GM19468 (cell line): Measurements from ENCODE around the gene TNFRSF11A.

Experiments
- ATAC-seq: cut with Tn5 transposase; IDR thresholded peaks from one replicate; pipeline ENCODE4 v1.9.1; 2021; ENCODE audit warnings: mild to moderate bottlenecking, moderate library complexity, moderate number of reproducible peaks; ENCODE audit not compliant: unreplicated experiment; ENCODE audit errors: extremely low read depth

Gene TNFRSF11A

DNA sequence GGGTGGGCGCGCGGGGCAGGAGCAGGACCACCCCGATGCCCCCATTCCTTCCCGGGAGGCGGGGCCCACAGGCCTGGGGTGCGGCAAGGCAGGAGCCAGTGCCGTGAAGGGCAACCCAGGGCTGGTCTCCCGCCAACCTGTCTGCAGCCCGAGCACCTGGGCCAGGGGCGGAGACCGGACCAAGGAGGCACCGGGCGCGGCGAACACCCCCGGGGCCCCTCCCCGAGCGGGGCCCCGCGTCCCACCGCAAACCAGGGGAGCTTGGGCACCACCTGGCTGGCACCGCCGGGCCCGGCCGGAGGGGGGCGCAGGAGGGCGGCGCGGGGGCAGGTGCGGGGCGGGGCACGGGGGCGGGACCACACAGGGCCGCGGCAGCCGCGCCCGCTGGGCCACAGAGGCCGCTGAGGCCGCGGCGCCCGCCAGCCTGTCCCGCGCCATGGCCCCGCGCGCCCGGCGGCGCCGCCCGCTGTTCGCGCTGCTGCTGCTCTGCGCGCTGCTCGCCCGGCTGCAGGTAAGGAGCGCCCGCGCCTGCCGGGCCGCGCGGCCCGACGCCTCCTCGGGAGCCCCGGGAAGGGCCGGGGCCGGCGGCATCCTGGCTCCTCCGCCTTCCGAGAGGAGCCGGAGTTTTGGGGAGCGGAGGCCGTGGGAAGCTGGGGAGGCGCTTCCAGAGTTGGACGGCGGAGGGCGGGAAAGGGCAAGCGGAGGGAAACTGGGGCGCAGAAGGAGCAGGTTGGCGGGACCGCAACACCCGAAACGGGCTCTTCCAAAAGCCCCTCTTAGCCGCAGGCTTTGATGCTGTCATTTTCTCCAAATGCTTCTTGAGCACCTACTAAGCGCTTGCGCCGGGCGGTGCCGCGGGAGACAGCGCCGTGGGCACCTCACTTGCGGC, at the start of gene TNFRSF11A:
Gene TNFRSF11A (plus strand): TSS at position 394 of the 889 bp plus-strand sequence. CDS start 43 bp downstream, at position 437.
- peak; percentile 33 for ATAC-seq

GRCh38 chr18:62277045-62277444, 48.1 kb upstream of the TNFRSF11A start:
- no peak for ATAC-seq

GRCh38 chr18:62279561-62279960, 45.5 kb upstream of the TNFRSF11A start:
- ATAC-seq = no peak

DNA sequence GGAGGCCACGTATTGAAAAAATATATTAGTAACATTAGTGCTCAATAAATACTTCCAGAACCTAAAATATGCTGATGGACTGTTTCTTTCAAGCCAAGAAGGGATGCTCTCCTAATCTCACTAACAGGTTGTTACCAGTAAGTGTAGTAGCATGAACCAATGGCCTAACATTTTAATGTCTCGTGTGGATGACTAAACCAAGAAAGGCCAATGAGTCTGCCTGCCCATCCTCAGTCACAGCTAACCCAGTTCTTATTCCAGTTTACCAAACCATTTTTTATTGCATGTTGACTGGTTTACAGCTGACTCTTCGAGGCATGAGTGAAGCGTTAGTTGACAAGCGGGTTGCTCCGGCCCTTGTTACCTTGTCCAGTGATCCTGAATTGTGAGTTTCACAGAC, 45.1 kb upstream of the TNFRSF11A start:
- no peak for ATAC-seq

- ATAC-seq = no peak
Measured at GRCh38 chr18:62280786-62281185, 44.3 kb upstream of the TNFRSF11A start.

- no peak for ATAC-seq
Measured at GRCh38 chr18:62281684-62282083, 43.4 kb upstream of the TNFRSF11A start.

DNA sequence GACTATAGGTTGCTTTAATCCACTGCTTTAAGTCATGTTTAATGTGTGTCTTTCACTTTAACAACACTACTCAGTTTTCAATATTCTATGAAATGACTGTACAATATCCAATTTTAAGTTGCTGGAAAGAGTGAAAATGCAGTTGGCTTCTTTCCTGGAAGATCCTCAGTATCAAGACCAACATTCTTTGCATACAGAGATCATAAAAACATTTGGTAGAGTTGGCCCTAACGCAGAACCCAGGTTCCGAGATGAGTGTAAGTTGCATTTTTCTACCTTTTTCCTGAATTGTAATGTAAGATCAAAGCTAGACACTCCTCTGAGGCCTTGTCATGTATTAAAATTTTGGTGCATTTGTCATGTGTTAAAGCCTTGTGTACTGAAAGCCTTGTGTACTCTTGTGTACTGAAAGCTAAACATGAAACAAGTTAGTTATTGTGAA, 42.9 kb upstream of the TNFRSF11A start:
- no peak for ATAC-seq

- ATAC-seq = no peak
Measured at GRCh38 chr18:62284637-62285036, 40.5 kb upstream of the TNFRSF11A start.

DNA sequence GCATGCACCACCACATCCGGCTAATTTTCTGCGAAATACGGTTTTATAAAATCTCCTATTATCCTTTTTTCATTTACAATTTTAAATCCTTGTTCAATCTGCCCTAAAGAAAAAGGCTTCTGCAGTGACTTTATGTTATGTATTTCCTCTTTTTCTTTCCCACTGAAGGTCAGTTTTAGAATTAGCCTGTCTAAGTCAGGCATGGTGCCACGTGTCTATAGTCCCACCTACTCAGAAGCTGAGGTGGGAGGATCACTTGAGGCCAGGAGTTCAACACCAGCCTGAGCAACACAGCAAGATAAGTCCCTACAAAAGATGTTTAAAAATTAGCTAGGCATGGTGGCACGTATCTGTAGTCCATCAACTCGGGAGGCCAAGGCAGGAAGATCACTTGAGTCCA, 39.8 kb upstream of the TNFRSF11A start:
- ATAC-seq = no peak

DNA sequence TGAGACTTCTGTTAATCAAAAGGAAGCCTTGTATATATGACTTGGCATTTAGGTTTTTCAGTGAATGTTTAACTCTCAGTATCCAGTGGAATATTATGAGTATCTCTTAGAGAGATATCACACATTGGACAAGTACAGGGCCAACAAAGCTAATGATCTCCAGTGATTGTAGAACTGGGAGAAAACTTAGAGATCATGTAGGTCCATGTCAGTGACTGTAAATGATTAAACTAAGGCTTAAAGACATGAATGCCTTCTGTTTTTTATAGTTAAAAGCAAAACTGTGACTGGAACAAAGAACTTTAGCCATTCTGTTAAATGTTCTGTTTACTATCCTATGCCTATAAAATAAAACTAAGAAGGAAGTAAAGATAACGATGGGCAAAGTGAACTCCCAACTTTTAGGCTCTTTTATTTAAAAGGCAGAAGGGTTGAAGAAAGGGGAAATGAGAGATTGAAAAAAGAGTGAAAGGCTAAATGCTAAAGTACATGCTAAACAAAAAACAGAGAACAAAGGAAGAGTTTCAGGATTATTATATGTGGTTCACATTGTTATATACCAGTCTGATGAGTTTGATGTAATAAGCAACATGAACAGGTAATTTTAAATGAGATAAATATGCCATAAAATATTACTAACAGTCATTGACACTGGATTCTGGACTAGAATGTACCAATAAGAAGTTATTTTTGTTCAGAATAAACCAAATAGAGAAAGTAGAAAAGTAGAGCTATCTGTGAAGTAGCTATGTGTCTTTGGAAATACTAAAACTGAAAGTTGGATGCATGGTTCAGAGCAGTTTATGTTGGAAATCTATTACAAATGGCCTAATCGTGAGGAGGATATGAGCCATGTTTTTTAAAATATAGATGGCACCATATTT, 37.1 kb upstream of the TNFRSF11A start:
- ATAC-seq = no peak

GRCh38 chr18:62288665-62289008, 36.5 kb upstream of the TNFRSF11A start:
- ATAC-seq = peak; percentile 34

GRCh38 chr18:62289047-62289446, 36.1 kb upstream of the TNFRSF11A start:
- ATAC-seq = no peak

GRCh38 chr18:62294073-62294472, 31.0 kb upstream of the TNFRSF11A start:
- no peak for ATAC-seq

- ATAC-seq = no peak
Measured at GRCh38 chr18:62300359-62300963, 24.6 kb upstream of the TNFRSF11A start.

GRCh38 chr18:62301322-62301721, 23.8 kb upstream of the TNFRSF11A start:
- no peak for ATAC-seq

DNA sequence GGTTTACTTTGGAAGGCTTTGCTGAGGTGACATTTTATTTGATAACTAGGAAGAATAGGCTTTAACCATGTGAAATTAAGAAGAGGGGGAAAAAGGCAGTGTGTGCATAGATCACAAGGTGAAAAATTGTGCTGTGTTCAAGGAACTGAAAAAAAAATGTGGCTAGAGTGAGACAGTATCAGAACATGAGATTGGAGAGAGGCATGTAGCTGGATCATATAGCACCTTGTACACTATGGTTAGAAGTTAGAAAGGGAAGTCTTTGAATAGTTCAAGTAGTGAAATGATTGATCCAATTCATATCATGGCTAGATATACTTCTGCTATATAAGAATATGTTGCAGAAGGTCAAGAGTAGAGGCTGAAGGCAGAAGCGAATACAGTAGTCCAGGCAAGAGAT, 12.3 kb upstream of the TNFRSF11A start:
- no peak for ATAC-seq

DNA sequence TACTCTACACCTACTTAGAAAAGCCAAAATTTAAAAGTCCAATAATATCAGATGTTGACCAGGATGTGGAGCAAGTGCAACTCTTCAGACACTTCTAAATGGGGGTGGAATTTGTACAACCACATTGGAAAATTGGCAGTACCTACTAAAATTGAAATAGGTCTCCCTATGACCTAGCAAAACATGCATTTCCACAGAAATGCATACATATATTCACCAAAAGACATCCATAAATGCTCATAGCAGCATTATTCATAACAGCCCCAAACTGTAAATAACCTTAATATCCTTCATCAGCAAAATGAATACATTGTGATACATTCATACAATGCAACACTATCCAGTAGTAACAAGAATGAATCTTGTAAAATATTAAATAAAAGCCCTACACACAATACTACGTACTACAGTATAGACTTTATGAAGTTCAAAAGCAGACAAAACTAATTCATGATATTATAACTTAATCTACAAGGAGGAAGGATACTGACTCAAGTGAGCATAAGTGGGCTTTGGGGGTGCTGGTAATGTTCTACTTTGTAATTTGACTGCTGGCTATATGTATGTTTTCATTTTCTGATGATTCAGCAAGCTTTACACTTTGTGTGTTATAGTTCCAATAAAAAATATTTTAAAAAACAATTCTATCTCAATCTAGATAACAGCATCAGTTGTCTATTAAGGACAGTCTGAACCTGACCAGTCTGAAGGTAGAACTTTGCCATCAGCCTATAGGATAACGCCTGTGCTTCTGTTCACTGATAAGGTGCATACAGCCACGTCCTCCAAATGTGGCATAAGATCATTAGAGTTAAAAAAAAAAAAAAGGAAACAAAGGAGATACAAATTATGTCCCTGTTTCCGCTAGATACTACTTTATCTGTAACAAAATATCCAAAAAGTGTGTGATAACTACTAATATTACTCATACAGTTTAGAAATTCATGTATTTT, 6.6 kb upstream of the TNFRSF11A start:
- no peak for ATAC-seq

GRCh38 chr18:62321201-62321600, 3.9 kb upstream of the TNFRSF11A start:
- no peak for ATAC-seq

DNA sequence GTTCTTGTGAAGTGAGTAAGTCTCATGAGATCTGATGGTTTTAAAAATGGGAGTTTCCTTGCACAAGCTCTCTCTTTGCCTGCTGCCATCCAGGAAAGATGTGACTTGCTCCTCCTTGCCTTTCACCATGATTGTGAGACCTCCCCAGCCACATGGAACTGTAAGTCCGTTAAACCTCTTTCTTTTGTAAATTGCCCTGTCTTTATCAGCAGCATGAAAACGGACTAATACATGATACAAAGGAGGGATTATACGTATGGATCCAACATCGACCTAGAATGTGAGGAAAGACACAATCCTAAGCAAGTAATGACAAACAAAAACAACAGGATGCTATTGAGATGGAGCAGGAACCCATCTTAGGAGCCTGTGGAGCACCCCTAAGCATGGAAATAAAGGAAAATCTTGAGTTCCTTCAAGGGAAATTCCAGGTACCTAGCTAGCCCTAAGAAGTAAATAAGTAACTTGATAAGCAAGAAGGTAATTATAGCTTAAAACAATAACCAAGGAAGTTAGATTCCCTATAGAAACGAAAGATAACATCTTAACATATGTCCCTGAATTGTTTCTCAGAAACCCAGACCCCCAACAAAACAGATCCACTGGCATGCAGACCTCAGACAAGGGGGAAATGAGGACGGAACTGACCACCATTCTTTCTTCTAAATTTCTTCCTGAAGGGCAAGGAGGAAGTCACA, 1.5 kb upstream of the TNFRSF11A start:
- ATAC-seq = no peak
